GM18507 (cell line): ENCODE measurements around the gene DLGAP4.

ENCODE experiments used
- DNase-seq: peaks from one replicate; pipeline ENCODE4 v3.0.0; 2011; ENCODE audit warnings: low read depth; ENCODE audit not compliant: insufficient read length; ENCODE audit errors: extremely low spot score
- FAIRE-seq: peaks from 2 replicates; lab custom pipeline; 2011; peaks lifted over from hg19 to GRCh38; lab: Jason Lieb, UNC

DLGAP4 gene

GRCh38 chr20:36307412-36308325 is 1.5 kb downstream of the DLGAP4 start:
- FAIRE-seq = no peak
- DNase-seq = no peak

- DNase-seq (no peak), FAIRE-seq (no peak)
Measured at GRCh38 chr20:36308353-36308752, 2.2 kb downstream of the DLGAP4 start.

- DNase-seq (no peak), FAIRE-seq (no peak)
Measured at GRCh38 chr20:36308986-36309385, 2.8 kb downstream of the DLGAP4 start.

GRCh38 chr20:36309643-36310042 is 3.5 kb downstream of the DLGAP4 start:
- FAIRE-seq (no peak), DNase-seq (no peak)

GRCh38 chr20:36310215-36310981 is 4.3 kb downstream of the DLGAP4 start:
- DNase-seq (no peak), FAIRE-seq (no peak)

GRCh38 chr20:36311141-36311853 is 5.2 kb downstream of the DLGAP4 start:
- FAIRE-seq (no peak), DNase-seq (no peak)

- no peak for FAIRE-seq
- no peak for DNase-seq
Measured at GRCh38 chr20:36311854-36312723, 6.0 kb downstream of the DLGAP4 start.

GRCh38 chr20:36312724-36313441 is 6.7 kb downstream of the DLGAP4 start:
- DNase-seq (no peak), FAIRE-seq (no peak)

GRCh38 chr20:36313476-36313875 is 7.3 kb downstream of the DLGAP4 start:
- DNase-seq = no peak
- no peak for FAIRE-seq

GRCh38 chr20:36313926-36314325 is 7.8 kb downstream of the DLGAP4 start:
- FAIRE-seq (no peak), DNase-seq (no peak)

- DNase-seq (no peak), FAIRE-seq (no peak)
Measured at GRCh38 chr20:36314734-36315544, 8.8 kb downstream of the DLGAP4 start.

- DNase-seq = no peak
- no peak for FAIRE-seq
Measured at GRCh38 chr20:36315545-36316351, 9.6 kb downstream of the DLGAP4 start.

GRCh38 chr20:36317675-36318074 is 11.5 kb downstream of the DLGAP4 start:
- DNase-seq = no peak
- no peak for FAIRE-seq

- no peak for FAIRE-seq
Measured at GRCh38 chr20:36318166-36318565, 12.0 kb downstream of the DLGAP4 start.

GRCh38 chr20:36319356-36320260 is 13.5 kb downstream of the DLGAP4 start:
- no peak for FAIRE-seq
- no peak for DNase-seq

More at GRCh38 chr20:36318166-36318565, 12.0 kb downstream of the DLGAP4 start:
- DNase-seq = no peak
